GM12875 (cell line): ENCODE measurements around the gene OOSP4B.
"Not testable (repeated sequence)": the region's sequence is repeated elsewhere in the genome, so short reads cannot be mapped to it uniquely, and the experiment has no call there.

Experiments used
- H3K4me3 ChIP-seq: one replicate; pipeline ENCODE4 v1.5.1; 2011; ENCODE audit warnings: low read depth, low read length, control low read depth
- CTCF ChIP-seq: IDR thresholded peaks from 2 replicates; pipeline ENCODE4 v1.5.1; 2011; ENCODE audit warnings: low read depth, mild to moderate bottlenecking, control low read depth, inconsistent platforms, low read length, moderate library complexity, borderline replicate concordance; ENCODE audit not compliant: insufficient read depth

OOSP4B gene

GRCh38 chr11:60059521-60060240 is 42.7 kb downstream of the OOSP4B start:
- no peak overlapping the region for H3K4me3 ChIP-seq
- TF ChIP-seq CTCF: no peak

- TF ChIP-seq CTCF: no peak
- H3K4me3 ChIP-seq: no peak overlapping the region
Measured at GRCh38 chr11:60064111-60064510, 47.1 kb downstream of the OOSP4B start.

GRCh38 chr11:60065801-60066200 is 48.8 kb downstream of the OOSP4B start:
- H3K4me3 ChIP-seq: no peak overlapping the region
- TF ChIP-seq CTCF: no peak

GRCh38 chr11:60069450-60069849 is 52.5 kb downstream of the OOSP4B start:
- H3K4me3 ChIP-seq: no peak overlapping the region
- TF ChIP-seq CTCF: no peak

- H3K4me3 ChIP-seq: not testable (repeated sequence)
Measured at GRCh38 chr11:60071644-60072043, 54.7 kb downstream of the OOSP4B start.

- no peak for TF ChIP-seq CTCF
Measured at GRCh38 chr11:60077216-60077817, 60.3 kb downstream of the OOSP4B start.

GRCh38 chr11:60077981-60078380 is 61.0 kb downstream of the OOSP4B start:
- H3K4me3 ChIP-seq: no peak overlapping the region
- no peak for TF ChIP-seq CTCF

More at GRCh38 chr11:60077216-60077817, 60.3 kb downstream of the OOSP4B start:
- no peak overlapping the region for H3K4me3 ChIP-seq
